GM06990 (cell line): ENCODE results near the gene SLC18B1.

Source experiments
- DNase-seq: peaks from one replicate; pipeline ENCODE4 v3.0.0-alpha.2; 2011; ENCODE audit not compliant: insufficient read length; ENCODE audit errors: extremely low read depth
- H3K27me3 ChIP-seq: replicated peaks from 2 replicates; pipeline ENCODE4 v1.6.0; 2011; ENCODE audit warnings: low read length; ENCODE audit not compliant: control insufficient read depth, insufficient read depth
- H3K36me3 ChIP-seq: 2 replicates; pipeline ENCODE4 v1.5.1; 2011; ENCODE audit warnings: low read length; ENCODE audit not compliant: control insufficient read depth, insufficient read depth
- H3K4me3 ChIP-seq: replicated peaks from 2 replicates; pipeline ENCODE4 v1.5.1; 2011; ENCODE audit warnings: low read depth, mild to moderate bottlenecking, control low read depth, low read length
- CTCF ChIP-seq: IDR thresholded peaks from 2 replicates; pipeline ENCODE4 v1.5.1; 2011; ENCODE audit warnings: low read length, control low read depth, mild to moderate bottlenecking, inconsistent platforms; ENCODE audit not compliant: insufficient read depth, poor library complexity, severe bottlenecking

The SLC18B1 gene

GRCh38 chr6:132725947-132726607 is 72.4 kb downstream of the SLC18B1 start:
- Histone ChIP-seq H3K36me3 (no peaks in the 10 kb centered on the region), H3K27me3 (no peaks in the 10 kb centered on the region), H3K4me3 (no peak overlapping the region)
- no peak for TF ChIP-seq CTCF
- no peak for DNase-seq

- no peak for DNase-seq
- TF ChIP-seq CTCF: no peak
- H3K4me3 ChIP-seq: no peak overlapping the region
- no peaks in the 10 kb centered on the region for H3K27me3 ChIP-seq
- H3K36me3 ChIP-seq: no peaks in the 10 kb centered on the region
Observed at GRCh38 chr6:132725471-132725870, 73.0 kb downstream of the SLC18B1 start.

- no peak for TF ChIP-seq CTCF
- Histone ChIP-seq H3K36me3 (no peaks in the 10 kb centered on the region), H3K4me3 (no peak overlapping the region), H3K27me3 (no peaks in the 10 kb centered on the region)
- DNase-seq: no peak
Observed at GRCh38 chr6:132719736-132720448, 78.5 kb downstream of the SLC18B1 start.
